Measurements from ENCODE around the gene DNAH14.

Gene DNAH14

GRCh38 chr1:225258811-225259210, 329.3 kb downstream of the DNAH14 start:
- TF ChIP-seq CTCF (IDR thresholded peaks at IDR 0.05), result no peak

GRCh38 chr1:225259542-225259941, 330.1 kb downstream of the DNAH14 start:
- no peak for TF ChIP-seq CTCF (IDR thresholded peaks at IDR 0.05)

- no peak for TF ChIP-seq CTCF (IDR thresholded peaks at IDR 0.05)
Observed at GRCh38 chr1:225260319-225260718, 330.8 kb downstream of the DNAH14 start.

- no peak for TF ChIP-seq CTCF (IDR thresholded peaks at IDR 0.05)
Observed at GRCh38 chr1:225277445-225277844, 348.0 kb downstream of the DNAH14 start.

GRCh38 chr1:225280563-225280962, 351.1 kb downstream of the DNAH14 start:
- TF ChIP-seq CTCF (IDR thresholded peaks at IDR 0.05), result no peak

GRCh38 chr1:225290244-225290643, 360.8 kb downstream of the DNAH14 start:
- no peak for TF ChIP-seq CTCF (IDR thresholded peaks at IDR 0.05)

- no peak for TF ChIP-seq CTCF (IDR thresholded peaks at IDR 0.05)
Observed at GRCh38 chr1:225299624-225300023, 370.1 kb downstream of the DNAH14 start.

GRCh38 chr1:225300381-225300780, 370.9 kb downstream of the DNAH14 start:
- TF ChIP-seq CTCF (IDR thresholded peaks at IDR 0.05), result no peak
